ENCODE data around the gene MAP2K3.
A peak's percentile ranks its signal among the peaks of the same experiment; 100 is the strongest.
"Not testable (repeated sequence)": the region's sequence is repeated elsewhere in the genome, so short reads cannot be mapped to it uniquely, and the experiment has no call there.

Gene MAP2K3

DNA sequence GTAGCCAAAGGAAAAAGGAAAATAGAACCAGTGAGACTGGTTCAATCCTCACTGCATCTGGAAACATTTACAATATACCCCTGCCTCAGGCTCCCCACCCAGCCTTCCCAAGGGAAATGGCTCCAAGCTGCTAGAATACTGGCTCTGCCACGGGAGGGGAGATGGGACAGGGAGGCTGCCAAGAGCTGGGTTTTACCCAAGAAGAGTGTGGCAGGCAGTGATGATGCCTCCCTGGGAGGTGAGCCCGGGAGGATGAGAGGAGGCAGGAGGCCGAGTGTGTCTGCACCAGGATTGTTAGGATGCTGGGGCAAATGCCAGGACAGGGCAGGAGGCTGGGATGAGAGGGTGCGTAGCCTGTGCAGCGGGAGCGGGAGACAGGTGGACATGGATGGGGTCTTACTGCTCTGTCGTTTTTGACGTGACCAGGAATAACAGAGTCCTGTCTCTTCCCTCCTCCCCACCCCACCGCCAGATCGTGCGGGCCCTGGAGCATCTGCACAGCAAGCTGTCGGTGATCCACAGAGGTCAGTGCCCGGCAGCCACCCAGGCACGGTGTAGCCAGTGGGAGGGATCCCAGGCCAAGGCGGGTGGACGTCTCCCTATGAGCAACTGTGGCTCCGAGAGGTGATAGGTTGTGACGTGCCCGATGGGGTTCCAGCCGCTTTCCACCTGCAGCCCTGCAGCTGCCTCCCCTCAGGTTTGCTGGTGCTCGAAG lies 18.4 kb downstream of the MAP2K3 start:
- Mint-ChIP-seq H3K27ac (no peak overlapping the region), H3K4me3 (no peak overlapping the region), H3K36me3 (ENCODE audit: low read depth) (peaks cover 87% of the 10 kb centered on the region), H3K4me1 (ENCODE audit: low read depth) (no peaks in the 10 kb centered on the region), H3K27me3 (no peaks in the 10 kb centered on the region), H3K9me3 (no peaks in the 10 kb centered on the region)
- DNase-seq = no peak

DNA sequence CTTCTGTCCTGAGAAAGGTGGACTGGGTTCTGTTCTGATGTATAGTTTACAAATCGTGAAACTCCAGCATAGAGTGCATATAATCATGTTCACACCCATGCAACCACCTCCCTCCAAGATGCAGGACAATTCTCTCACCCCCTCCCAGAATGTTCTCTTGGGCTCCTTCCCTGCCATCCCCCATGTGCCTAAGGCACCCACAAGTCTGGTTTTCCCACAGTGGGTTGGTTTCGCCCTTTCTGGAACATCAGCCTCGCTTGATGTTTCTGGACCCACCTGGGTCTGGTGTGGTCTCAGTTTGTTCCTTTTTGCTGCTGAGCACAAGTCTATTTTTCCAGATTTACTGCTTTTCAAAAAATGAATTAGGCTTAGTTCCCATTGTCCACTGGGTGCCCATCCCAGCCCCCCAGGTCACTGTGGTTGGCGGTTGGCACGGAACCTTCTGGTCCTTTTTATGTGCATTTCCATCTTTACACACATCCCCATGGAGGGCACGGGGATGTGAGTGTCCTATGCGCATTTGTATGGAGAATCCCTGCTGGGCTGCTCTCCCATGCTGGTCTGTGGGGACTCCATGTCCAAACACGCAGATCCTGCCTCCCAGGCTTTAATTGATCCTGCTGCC lies 19.0 kb downstream of the MAP2K3 start:
- no peak overlapping the region for H3K4me3 Mint-ChIP-seq
- no peaks in the 10 kb centered on the region for H3K27me3 Mint-ChIP-seq
- H3K9me3 Mint-ChIP-seq = no peaks in the 10 kb centered on the region
- peak overlapping the region; percentile 26 for H3K27ac Mint-ChIP-seq
- DNase-seq = no peak
- no peaks in the 10 kb centered on the region for H3K4me1 Mint-ChIP-seq (ENCODE audit: low read depth)
- peaks cover 92% of the 10 kb centered on the region for H3K36me3 Mint-ChIP-seq (ENCODE audit: low read depth)

DNA sequence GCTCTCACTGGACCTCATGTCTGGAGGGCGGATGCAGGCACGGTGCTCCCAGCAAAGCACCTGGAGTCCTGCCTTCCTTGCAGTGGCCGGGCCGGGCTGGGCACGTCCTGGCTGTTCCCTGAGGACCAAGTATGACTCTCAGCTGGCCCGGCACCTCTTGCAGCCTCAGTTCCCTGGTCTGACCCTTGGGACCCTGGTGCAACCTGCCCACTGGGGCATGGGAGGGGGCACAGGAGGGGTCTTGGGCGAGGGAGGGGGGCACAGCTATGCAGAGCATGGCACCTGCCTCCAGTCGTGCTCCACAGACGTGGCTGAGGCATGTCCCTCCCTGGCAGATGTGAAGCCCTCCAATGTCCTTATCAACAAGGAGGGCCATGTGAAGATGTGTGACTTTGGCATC lies 19.6 kb downstream of the MAP2K3 start:
- Mint-ChIP-seq H3K27me3 (no peaks in the 10 kb centered on the region), H3K27ac (peak overlapping the region; percentile 26), H3K9me3 (peaks cover 5% of the 10 kb centered on the region), H3K4me1 (ENCODE audit: low read depth) (no peaks in the 10 kb centered on the region), H3K4me3 (no peak overlapping the region), H3K36me3 (ENCODE audit: low read depth) (peaks cover 92% of the 10 kb centered on the region)
- DNase-seq = no peak

DNA sequence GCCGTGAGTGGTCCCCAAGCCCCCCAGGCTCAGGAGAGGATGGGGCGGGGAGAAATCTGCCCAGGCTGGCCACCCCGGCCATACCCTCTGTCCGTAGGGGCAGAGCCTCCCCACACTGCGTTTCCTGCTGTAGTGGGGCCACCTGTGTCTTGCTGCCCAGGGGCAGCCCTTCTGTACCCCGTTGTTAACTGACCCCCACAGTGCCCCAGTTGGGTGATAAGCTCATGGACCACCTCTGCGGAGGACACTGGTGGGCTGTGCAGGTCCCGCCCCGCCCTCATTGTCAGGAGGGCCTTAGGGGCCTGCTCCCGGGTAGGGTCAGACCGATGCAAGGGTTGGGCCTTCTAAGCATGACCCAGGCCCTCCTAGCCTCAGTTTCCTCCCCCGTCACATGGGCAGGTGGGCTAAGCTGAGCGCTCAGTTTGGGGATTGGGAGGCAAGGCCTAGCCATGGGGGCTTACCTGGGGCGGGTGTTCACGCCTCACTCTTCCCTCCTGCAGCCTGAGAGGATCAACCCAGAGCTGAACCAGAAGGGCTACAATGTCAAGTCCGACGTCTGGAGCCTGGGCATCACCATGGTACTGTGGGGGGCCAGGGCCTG lies 20.1 kb downstream of the MAP2K3 start:
- H3K9me3 Mint-ChIP-seq; H3K4me1 Mint-ChIP-seq (ENCODE audit: low read depth); H3K27me3 Mint-ChIP-seq; H3K4me3 Mint-ChIP-seq; H3K27ac Mint-ChIP-seq; DNase-seq: not testable (repeated sequence)
- H3K36me3 Mint-ChIP-seq (ENCODE audit: low read depth) = peaks cover 91% of the 10 kb centered on the region

DNA sequence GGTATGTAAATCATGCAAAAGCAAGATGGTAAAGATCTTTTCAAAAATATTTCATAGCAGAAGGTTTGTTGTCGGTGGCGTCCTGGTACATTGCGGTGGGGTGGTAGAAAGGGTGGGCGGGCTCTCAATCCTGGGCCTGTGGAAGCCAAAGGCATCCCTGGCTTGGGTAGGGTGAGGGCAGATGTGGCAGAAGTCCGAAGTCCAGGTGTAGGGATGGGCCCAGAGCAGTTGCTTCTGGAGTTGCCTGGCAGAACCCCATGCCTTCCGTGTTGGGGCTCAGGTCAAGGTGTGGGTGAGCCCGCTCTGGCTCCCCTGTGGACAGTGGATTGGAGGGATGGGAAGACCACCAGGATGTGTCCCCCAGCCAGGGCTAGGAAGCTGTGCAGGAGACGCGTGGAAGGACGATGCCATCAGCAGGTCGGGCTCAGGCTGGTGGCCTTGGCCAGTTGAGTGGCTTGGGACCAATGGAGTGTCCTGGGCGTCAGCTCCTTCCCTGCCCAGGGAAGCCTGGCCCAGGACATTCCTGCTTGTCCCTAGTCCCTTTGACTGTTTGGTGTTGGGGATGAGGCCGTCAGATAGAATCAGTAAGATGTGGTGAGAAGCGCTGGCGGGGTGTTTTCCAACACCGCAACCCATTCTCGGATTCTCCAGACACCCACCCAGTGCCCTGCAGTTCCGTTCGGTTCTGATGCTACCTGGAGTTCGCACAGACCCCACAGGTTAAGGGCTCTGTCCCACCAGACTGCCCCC lies 21.1 kb downstream of the MAP2K3 start:
- not testable (repeated sequence) for DNase-seq; H3K27ac Mint-ChIP-seq; H3K27me3 Mint-ChIP-seq; H3K4me3 Mint-ChIP-seq; H3K4me1 Mint-ChIP-seq (ENCODE audit: low read depth); H3K9me3 Mint-ChIP-seq
- peaks cover 91% of the 10 kb centered on the region for H3K36me3 Mint-ChIP-seq (ENCODE audit: low read depth)

DNA sequence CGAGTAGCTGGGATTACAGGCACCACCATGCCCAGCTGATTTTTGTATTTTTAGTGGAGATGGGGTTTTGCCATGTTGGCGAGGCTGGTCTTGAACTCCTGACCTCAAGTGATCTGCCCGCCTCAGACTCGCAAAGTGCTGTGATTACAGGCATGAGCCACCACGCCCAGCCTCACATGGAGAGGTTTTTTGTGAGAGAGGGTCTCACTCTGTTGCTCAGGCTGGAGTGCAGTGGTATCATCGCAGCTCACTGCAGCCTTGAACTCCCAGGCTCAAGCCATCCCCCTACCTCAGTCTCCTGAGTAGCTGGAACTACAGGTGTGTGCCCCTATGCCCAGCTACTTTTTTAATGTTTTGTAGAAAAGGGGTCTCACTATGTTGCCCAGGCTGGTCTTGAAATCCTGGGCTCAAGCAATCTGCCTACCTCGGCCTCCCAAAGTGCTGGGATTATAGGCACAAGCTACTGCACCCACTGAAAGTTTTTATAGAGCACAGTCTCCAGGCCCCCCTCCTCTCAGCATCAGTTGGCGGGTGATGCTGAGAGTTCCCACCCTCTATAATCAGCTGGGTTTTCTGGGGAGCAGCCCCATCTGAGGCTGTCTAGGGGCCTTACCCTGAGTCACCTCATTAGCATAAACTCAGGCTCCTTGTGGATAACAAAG lies 22.2 kb downstream of the MAP2K3 start:
- not testable (repeated sequence) for DNase-seq; H3K4me3 Mint-ChIP-seq; H3K27ac Mint-ChIP-seq; H3K27me3 Mint-ChIP-seq; H3K4me1 Mint-ChIP-seq (ENCODE audit: low read depth); H3K9me3 Mint-ChIP-seq
- peaks cover 91% of the 10 kb centered on the region for H3K36me3 Mint-ChIP-seq (ENCODE audit: low read depth)

DNA sequence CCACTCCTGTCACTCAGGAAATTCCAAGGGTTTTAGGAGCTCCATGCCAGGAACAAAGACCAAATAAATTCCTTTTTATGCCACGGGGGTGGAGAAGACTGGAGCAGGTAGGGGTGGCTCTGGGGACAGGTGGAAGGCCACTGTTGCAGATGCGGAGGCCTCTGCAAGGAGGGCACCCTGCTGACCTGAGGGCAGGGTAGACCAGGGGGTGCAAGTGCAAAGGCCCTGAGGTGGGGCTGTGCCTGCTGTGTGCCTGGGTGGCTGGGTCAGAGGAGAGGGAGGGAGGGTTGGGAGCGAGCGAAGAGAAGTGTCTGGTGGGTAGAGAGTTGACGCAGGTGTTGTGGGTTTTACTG lies 22.7 kb downstream of the MAP2K3 start:
- not testable (repeated sequence) for H3K4me1 Mint-ChIP-seq (ENCODE audit: low read depth); H3K27ac Mint-ChIP-seq; H3K9me3 Mint-ChIP-seq; H3K27me3 Mint-ChIP-seq; DNase-seq; H3K4me3 Mint-ChIP-seq
- peaks cover 91% of the 10 kb centered on the region for H3K36me3 Mint-ChIP-seq (ENCODE audit: low read depth)

DNA sequence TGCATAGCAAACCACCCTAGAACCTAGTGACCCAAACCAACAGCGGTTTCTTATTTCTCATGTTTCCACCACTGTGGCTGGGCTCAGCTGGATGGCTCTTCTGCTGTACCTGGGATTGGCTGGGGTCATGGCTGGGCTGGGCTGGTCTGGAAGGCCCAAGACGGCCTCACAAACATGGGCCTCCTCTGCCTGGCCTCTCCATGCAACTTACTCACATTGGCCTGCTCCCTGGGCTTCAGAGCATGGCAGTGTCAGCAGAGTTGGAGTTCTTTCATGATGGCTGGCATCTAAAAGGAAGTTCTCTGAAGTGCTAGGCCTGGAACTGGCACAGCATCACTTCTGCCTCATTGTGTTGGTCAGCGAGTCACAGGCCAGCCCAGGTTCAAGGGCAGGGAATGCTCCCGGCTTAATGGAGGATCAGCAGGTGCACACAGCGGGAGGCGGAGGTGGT lies 24.4 kb downstream of the MAP2K3 start:
- DNase-seq; H3K4me1 Mint-ChIP-seq (ENCODE audit: low read depth); H3K9me3 Mint-ChIP-seq; H3K27me3 Mint-ChIP-seq; H3K4me3 Mint-ChIP-seq; H3K27ac Mint-ChIP-seq: not testable (repeated sequence)
- H3K36me3 Mint-ChIP-seq (ENCODE audit: low read depth) = peaks cover 91% of the 10 kb centered on the region

DNA sequence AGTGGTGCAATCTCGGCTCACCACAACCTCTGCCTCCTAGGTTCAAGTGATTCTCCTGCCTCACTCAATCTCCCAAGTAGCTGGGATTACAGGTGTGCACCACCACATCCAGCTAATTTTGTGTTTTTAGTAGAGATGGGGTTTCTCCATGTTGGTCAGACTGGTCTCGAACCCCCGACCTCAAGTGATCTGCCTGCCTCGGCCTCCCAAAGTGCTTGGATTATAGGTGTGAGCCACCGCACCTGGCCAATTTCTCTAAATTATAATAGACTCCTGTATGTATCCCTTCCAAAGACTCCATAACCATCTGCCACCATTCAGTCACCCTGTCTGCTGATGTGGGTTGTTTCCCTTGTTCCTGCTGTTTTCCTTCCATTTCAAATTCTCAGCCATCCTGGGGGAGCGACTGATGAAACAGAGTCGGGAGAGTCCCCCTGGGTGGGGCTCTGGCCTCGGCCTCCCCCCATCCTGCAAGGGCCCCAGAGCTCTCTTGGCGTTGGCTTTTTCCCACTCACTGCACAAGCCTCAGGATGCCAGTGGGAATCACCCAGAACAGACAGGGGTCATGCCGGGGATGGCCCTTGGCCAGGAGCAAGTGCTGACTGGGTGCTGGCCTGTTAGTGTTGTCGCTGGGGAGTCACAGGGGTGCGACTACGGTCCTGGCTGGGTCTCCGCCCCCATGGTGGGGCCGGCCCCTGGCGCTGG lies 25.7 kb downstream of the MAP2K3 start:
- not testable (repeated sequence) for H3K9me3 Mint-ChIP-seq; H3K4me3 Mint-ChIP-seq; DNase-seq; H3K4me1 Mint-ChIP-seq (ENCODE audit: low read depth); H3K27me3 Mint-ChIP-seq
- peaks cover 94% of the 10 kb centered on the region for H3K36me3 Mint-ChIP-seq (ENCODE audit: low read depth)
- H3K27ac Mint-ChIP-seq = peak overlapping the region; percentile 64

DNA sequence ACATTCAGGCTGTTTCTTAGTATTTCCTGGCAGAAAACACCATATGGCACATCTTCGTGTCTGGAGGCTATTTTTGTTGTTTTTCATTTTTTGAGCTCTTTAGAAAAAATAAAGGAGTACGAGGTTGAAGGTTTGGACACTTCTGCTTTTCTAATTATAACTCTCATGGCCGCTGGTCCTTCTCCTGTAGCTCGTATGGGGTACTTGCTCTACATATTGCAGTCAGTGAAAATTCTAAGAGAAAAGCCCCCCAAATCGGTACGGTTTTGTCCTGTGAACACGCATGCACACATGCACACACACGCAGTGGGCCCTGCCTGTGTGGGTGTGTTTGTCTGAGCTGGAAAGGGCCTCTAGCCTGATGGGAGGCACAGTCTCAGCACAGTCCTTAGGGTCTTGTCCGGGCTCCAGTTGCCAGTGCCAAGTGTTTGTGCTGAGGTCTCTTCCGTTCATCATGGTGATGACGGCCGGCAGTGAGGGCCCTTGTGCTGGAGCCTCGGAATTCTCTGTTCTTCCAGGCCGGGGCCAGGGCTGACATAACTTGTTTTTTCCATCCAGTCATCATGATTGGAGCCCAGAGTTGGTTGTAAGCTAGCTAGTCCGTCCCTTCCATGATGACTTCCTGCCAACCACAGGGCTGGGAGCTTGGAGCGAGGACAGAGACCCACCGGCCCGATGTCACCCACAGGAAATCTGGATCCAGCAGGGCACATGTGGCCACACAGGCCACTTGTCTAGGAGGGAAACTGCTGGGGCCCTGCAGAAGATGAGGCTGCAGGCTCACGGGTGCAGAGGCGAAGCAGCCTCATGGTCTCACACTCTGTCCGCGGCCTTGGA lies 26.5 kb downstream of the MAP2K3 start:
- H3K9me3 Mint-ChIP-seq; H3K4me1 Mint-ChIP-seq (ENCODE audit: low read depth); H3K27me3 Mint-ChIP-seq; H3K27ac Mint-ChIP-seq; H3K4me3 Mint-ChIP-seq: not testable (repeated sequence)
- peak; percentile 20 for DNase-seq
- H3K36me3 Mint-ChIP-seq (ENCODE audit: low read depth) = peaks cover 88% of the 10 kb centered on the region

DNA sequence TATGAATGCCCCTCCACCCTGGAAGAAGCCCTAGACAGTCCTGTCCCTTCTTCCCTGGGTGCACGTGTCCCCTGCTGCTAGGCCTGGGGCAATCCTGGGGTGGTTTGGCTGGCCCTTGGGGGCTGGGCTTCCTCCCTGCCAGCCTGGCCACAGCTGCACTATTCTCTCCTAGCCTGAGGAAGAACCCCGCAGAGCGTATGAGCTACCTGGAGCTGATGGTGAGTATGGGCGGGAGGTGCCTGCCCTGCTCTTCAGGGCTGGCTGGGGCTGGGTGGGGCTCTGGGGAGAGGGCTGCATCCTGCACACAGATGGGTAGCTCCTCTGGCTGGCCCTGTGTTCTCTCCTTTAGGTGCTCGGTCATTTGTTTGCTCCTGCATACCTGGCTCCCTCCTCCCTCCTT lies 28.8 kb downstream of the MAP2K3 start:
- H3K27me3 Mint-ChIP-seq = no peaks in the 10 kb centered on the region
- peaks cover 5% of the 10 kb centered on the region for H3K9me3 Mint-ChIP-seq
- peaks cover 2% of the 10 kb centered on the region for H3K4me1 Mint-ChIP-seq (ENCODE audit: low read depth)
- DNase-seq = peak; percentile 21
- peak overlapping the region; percentile 50 for H3K27ac Mint-ChIP-seq
- peaks cover 69% of the 10 kb centered on the region for H3K36me3 Mint-ChIP-seq (ENCODE audit: low read depth)
- no peak overlapping the region for H3K4me3 Mint-ChIP-seq

DNA sequence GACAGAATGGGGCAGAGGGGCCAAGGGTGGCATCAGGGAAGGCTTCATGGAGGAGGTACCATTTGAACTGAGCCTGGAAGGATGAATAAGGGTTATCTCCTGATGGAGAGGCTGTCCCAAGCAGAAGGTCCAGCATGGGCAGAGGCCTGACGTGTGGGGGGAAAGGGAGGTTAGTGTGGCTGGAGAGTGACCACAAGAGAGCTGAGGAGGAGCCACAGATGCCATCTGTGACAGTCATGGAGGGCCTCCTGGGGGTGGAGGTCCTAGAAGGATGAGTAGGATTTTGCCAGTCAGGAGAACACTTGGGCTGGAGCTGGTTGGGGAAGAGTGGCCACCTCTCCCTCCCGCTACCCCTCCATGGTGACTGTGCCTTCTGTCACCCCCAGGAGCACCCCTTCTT lies 29.2 kb downstream of the MAP2K3 start:
- DNase-seq; H3K4me1 Mint-ChIP-seq (ENCODE audit: low read depth); H3K27me3 Mint-ChIP-seq; H3K9me3 Mint-ChIP-seq; H3K27ac Mint-ChIP-seq; H3K4me3 Mint-ChIP-seq: not testable (repeated sequence)
- peaks cover 65% of the 10 kb centered on the region for H3K36me3 Mint-ChIP-seq (ENCODE audit: low read depth)

DNA sequence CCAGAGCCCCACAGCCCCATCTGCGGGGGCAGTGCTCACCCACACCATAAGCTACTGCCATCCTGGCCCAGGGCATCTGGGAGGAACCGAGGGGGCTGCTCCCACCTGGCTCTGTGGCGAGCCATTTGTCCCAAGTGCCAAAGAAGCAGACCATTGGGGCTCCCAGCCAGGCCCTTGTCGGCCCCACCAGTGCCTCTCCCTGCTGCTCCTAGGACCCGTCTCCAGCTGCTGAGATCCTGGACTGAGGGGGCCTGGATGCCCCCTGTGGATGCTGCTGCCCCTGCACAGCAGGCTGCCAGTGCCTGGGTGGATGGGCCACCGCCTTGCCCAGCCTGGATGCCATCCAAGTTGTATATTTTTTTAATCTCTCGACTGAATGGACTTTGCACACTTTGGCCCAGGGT lies 29.8 kb downstream of the MAP2K3 start:
- not testable (repeated sequence) for H3K9me3 Mint-ChIP-seq

More for the DNA sequence above, 29.8 kb downstream of the MAP2K3 start:
- H3K27me3 Mint-ChIP-seq; H3K4me3 Mint-ChIP-seq; H3K27ac Mint-ChIP-seq; H3K4me1 Mint-ChIP-seq (ENCODE audit: low read depth): not testable (repeated sequence)
- DNase-seq = peak; percentile 25
- peaks cover 60% of the 10 kb centered on the region for H3K36me3 Mint-ChIP-seq (ENCODE audit: low read depth)
